Epidermal melanocyte (primary cell): ENCODE results near the gene TFF1.
"Not testable (repeated sequence)": the region's sequence is repeated elsewhere in the genome, so short reads cannot be mapped to it uniquely, and the experiment has no call there.

ENCODE experiments used
- DNase-seq: peaks from one replicate; pipeline ENCODE4 v3.0.0; 2011; ENCODE audit warnings: low spot score; ENCODE audit not compliant: insufficient read length

TFF1 gene

DNA sequence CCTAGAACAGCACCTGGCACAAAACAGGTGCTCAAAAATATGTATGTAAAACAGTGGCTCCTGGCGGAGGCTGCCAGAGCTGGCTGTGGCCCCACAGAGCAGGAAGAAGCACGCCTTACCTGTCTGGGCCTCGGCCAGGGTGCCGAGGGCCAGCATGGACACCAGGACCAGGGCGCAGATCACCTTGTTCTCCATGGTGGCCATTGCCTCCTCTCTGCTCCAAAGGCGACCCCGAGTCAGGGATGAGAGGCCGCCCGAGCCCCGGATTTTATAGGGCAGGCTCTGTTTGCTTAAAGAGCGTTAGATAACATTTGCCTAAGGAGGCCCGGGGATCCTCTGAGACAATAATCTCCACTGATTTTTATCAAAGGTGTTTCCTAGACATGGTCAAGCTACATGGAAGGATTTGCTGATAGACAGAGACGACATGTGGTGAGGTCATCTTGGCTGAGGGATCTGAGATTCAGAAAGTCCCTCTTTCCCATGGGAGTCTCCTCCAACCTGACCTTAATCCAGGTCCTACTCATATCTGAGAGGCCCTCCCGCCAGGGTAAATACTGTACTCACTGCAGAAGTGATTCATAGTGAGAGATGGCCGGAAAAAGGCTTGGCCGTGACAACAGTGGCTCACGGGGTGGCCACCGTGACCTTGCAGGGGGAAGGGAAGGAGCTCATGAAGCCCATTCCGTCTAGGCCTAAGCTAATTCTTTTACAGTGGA, at the start of gene TFF1:
TFF1 (minus strand) TSS at position 244 of the 719 bp plus-strand sequence; CDS start at position 204, 40 bp downstream.
- DNase-seq, result no peak

DNA sequence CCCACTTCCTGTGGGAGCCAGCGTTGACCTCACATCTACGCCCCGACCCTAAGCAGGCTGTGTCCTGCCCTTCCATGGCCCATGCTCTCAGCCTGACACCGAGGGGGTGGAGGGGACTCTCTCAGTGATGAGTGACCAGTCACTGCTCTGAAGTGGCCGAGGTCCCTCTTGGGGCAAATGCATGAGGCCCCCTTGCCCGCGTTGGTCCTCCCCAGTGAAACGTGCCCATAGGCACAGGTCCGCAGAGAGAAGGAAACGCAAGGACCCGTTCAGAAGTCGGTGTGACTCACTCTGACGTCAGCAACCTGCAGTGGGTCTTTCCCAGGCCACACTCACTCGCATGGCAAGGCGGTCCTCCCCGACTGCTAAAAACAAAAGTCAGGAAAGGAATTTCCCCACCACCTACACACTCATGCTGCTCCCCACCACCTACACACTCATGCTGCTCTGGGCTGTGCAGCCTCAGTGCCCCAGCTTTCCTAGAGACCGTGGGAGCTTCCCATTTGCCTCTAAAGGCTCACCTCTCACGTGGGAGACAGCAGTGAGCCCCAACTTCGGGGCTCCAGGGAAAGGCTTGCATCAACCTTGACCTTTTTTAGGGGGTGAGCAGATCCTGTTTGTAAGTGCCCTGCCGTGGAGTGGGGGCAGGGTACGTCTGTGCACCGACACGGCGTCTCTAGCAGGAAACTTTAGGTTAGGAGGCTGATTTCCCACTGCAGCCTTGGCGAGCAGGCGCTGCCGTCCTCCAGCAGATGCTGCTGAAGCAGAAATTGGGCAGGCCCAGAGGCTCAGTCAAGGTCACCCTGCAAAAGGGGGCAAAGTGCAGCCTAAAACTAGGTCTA, 48.8 kb upstream of the TFF1 start:
- no peak for DNase-seq

DNA sequence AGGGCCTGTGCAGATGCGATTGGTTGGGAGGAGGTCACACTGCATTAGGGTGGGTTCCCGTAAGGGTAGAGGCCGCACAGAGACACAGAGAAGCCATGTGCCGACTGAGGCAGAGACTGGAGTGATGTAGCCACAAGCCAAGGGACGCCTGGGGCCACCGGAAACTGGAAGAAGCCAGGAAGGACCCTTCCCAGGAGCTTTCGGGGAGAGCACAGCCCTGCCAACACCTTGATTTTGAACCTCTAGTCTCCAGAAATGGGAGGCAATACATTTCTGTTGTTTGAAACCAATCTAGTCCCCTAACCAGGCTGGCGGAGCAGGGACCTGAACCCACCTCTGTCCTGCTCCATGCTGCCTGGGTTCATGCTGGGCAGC, 48.2 kb upstream of the TFF1 start:
- DNase-seq, result no peak

DNA sequence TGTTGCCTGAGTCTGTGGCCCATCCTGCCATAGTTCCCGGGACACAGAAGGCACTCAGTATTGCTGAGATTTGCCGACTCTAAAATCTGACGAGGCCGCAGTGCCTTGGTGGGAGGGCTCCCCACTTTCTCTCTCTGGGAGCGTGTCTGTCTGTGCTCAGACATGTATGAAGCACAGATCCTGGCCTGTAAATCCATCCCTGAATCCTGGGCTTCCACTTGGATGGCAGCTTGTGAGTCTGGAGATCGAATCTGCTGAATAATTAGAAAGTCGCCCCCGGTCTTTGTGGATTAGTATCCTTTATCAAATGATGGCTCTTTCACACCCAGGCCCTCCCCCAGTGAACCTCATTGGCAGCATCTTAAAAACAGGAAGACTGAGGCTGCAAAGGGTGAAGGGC, 47.7 kb upstream of the TFF1 start:
- no peak for DNase-seq

DNA sequence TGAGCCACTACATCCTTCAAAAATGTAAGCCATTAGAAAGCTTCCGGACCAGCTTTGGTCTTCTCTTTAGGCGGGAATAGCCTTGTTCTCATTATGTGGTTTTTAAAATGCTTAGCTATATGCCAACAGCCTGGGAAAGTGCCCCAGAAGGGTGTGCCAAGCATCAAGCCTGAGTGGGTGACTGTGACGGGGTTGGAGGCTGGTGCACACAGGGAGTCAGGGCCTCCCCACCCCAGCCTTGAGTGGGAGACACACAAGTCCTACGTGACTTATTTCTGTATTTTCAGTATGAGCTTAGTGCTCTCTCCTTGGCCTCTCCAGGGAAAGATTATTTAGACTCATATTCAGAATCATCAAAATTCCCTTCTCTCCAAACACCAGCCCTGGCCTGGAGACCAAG, 47.2 kb upstream of the TFF1 start:
- no peak for DNase-seq

DNA sequence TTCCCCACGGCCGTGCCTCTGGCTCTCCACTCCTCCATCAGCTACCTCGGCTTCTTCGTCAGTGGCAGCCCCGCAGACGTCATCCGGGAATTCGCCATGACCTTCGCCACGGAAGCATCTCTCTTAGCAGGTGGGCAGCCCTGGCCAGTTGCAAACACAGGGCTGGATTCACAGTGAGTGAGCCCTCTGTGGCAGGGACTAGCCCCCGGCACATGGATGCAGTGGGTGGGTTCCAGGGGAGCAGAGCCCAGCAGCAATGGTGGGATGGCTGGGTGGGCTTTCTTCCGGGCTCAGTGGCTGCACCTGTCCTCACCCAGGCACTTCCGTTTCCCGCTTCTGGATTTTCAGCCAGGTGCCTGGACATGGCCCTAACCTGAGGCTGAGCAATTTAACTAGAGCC, 46.8 kb upstream of the TFF1 start:
- no peak for DNase-seq

DNA sequence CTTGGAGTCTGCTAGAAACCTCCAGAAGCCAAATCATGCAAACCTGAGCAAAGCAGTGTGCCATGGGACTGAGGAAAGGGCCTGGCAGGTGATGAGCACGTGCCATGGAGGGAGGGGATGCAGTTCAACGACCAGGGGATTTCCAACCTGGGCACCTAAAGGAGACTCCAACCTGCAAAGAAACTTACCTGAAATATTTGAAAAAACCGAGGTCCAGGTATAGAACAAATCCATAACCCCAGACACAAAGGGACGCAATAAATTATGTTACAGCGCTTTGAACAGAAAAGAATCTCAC, 46.2 kb upstream of the TFF1 start:
- no peak for DNase-seq

DNA sequence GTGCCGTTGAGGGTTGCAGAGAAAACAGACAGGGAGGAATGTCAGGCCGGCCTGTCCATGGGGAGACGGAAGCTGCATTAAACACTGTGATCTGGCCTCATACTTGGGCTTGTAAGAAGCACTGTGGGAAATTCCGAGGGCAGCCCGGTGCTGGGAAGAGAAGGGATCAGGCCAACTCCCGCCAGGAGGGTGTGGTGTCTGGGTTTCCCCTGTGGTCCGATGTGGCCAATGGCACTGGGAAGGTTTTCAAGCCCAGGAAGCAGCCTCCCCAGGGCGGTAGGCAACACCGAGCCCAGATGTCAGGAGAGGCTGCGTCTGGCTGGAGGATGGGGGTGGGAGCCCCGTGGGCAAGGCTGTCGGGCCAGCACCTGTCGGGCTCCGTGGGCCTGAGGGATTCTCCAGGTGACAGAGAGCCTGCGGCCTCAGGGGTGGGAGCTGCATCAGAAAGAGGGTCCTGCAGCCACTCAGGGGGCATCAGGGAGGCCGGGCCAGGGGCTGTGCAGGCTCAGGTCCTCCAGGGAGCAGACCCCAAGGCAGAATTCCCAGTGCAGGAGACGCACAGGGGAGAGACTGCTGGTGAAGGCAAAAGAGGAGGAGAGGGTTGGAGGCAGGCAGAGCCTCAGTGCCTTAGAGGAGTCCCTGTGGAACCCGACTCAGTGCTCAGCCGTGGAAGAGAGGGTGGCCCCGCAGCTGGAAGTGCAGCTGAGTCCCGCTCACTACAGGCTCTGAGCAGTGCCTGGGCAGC, 45.7 kb upstream of the TFF1 start:
- DNase-seq, result no peak

DNA sequence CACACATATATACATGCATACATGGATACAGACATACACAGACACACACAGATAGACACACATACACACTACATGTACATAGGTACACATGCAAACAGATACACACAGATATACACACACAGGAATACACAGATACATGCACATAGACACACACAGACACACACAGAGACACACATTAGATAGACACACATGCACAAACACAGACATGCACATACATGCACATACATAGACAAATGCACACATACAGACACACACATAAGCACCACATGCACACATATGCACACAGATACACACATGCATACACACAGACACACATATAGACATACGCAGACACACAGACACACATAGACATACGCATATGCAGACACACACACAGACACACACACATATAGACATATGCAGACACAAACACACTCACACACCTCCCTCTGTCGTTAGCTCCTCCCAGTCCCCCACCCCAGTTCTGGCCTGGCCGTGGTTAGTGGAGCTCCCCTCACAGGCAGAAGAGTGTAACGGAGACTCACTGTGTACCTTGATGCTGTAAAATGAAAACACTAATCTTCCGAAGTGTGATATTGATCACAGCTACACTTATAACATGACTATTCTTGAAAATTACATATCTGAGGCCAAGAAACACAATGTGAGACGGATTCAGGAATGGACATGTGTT, 45.0 kb upstream of the TFF1 start:
- no peak for DNase-seq

DNA sequence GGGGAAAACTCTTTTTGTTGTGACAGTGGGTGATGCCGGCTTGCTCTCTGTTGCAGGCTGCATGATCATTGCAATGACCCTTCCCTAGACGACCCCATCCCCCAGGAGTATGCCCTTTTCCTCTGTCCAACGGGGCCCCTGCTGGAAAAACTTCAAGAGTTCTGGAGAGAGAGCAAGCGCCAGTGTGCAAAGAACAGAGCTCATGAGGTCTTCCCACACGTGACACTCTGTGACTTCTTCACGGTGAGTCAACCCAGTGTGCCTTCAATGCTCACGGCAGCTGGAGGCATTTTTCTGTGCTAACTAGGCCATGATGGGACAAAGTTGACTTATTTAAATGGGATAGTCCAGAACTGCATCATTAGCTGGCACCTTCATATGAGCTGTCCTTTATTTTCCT, 43.0 kb upstream of the TFF1 start:
- no peak for DNase-seq

DNA sequence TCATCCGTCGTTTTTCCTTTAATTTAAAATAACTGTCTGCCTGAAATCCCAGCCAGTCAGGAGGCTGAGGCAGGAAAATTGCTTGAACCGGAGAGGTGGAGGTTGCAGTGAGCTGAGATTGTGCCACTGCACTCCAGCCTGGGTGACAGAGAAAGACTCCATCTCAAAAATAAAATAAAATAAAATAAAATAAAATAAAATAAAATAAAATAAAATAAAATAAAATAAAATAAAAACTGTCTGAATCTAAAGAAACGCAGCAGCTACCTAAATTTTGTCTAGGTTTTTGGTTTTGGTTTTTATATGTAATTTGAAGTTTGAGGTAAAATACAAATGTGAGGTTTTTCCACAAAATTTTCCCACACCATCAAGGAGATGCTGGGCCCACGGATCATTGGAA, 42.4 kb upstream of the TFF1 start:
- not testable (repeated sequence) for DNase-seq

DNA sequence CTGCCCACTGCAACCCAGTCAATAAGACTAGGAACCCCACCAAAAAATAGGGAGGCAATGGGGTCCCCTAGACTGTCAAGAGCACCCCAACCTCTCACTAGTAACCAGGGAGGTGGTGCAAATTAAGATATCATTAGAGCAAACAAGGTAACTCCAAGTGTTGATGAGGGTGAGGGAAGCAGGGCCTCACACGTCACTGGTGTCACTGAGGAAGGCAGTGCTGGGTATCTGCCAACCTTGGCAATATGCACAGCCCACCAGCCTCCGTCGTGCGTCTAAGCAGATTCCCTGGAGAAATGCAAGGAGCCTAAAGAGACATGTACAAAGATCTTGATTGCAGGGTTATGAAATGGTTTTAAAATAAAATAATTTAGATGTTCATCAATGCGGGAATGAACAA, 41.1 kb upstream of the TFF1 start:
- DNase-seq, result no peak

DNA sequence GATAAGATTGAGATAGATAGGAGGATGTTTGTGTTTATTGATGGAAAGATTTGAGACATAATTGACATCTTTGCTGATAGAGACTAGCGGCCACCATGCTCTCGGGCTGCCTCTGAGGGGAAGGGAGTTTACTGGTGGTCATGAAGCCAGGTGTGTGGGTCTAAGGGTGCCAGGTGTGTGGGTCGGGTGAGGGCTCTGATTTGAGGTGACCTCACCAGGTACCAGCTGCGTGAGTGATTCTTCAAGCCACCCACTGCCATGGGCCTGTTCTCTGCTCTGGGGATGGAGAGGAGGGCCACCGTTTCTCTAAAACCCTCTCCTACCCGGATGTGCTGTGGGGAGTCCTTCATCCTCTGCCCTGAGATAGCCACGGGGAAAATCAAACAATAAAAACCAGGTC, 40.5 kb upstream of the TFF1 start:
- no peak for DNase-seq

DNA sequence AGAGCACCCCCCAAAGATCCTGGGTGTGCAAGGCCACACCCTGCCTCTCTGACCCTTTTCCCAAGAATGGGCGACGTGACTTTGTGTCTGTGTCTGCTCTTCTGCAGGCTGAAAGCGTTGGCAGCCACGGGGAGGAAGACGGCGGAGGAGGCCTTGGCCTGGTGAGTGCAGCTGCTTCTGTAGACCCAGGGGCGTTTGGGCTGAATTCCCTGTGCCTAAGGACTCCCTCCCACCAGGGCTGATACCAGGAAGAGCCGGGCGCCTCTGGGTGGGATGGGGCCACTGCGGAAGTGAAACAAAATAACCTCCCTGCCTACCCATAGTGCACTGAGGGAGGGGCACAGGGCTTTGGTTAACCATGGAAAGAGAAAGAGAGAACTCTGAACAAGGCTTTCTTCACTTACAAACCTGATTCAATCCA, 39.9 kb upstream of the TFF1 start:
- no peak for DNase-seq

DNA sequence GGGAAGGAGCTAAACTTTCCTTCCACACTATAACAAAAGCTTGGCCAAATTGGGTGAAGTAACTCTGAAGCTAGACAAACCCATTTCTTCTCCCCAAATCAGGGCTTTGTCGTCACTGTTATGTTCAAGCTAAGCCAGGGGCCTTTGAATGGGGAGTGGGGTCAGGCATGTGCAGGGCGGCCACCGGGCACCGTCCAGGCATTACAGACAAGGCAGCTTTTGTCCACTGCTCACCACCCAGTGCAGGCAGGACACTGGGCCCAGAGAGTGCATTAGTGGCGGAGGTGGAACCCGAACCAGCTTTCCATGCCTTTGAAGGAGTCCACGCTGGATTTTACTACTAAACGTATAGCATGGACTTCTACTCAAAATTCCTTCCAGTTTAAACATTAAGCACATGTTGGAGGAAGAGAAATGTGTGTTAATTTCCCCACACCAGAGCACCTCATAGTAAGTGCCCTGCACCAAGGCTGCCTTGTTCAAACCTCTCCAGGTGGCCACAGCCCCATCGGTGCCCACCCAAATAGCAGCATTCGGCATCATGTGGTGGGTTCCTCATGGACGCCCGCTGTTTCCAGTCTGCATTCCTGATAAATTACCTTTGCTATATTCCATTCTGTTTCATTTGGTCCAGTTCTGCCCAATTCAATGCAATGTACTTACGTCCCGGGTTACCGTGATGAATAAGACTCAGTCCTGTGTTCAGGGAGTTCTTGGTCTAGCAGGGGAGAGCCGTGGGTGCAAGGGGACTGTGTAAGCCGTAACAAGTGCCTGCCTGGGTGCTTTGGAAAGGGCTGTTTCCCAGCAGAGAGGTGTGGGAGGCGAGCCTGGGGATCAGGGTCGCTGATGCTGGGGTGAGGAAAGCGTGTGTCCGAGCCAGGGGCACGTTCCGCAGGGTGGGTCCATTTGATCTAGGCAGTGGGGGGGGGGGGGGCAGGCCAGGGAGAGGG, 39.0 kb upstream of the TFF1 start:
- DNase-seq, result no peak

DNA sequence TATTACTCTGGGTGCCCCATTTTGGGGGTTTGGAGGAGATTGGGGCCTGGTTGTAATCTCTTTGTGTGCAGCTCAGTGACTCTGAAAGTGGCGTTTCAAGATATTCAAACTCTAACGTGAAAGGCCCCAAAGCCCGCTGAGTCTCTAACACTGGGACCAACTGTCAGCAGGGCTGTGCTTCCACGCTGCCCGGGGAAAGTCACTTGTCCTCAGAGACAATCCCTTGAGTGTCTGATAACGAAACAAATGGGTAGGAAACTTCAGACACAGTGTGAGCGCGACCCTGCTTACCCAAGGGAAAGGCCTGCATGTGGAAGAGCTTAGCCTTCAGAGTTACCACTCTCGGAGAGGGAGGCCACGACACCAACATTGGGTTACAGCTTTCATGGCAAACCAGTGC, 38.2 kb upstream of the TFF1 start:
- no peak for DNase-seq

DNA sequence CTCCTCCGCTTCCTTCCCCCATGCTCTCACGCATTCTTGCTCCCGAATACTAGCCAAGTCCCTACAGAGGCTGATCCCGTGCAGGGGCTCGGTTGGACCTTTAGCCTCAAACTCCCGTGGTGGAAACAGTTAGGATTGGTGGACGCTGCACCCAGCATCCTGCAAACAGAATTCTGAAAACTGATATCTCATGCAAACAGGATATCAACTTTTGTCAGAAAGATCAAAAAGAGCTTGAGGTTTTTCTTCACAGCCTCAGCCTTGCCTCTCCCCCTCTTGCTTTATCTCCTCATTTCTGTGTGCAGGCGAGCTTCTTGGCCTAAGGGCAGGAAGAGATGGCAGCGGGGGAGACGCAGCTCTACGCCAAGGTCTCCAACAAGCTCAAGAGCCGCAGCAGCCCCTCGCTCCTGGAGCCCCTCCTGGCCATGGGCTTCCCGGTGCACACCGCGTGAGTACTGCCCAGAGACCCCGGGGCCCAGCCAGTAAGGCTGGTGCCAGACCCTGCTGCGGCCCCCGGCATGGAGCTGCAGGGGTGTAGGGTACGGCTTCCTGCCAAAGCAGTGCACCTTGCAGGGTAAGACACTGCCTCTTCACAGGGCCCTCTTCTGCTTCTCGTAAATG, 37.4 kb upstream of the TFF1 start, which contains the start of gene UBASH3A:
UBASH3A (plus strand) TSS at position 292 of the 621 bp plus-strand sequence; CDS start at position 336, 44 bp downstream.
- DNase-seq, result no peak

DNA sequence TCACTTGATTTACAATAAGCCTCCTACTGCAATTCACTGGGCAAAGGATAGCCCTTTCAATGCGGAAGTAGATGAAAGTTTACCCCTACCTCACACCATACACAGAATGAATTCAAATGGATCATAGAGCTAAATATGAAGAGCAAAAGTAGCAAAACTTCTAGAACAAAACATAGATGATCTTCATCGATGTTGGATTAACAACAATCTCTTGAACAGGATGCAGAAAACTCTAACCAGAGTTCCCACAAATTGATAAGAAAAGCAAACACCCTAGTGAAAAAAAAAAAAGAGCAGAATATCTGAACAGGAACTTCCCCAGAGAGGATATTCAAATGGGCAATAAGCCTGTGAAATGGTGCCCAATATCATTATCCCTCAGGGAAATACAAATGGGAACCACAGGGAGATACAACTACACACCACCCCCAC, 35.5 kb upstream of the TFF1 start:
- no peak for DNase-seq

DNA sequence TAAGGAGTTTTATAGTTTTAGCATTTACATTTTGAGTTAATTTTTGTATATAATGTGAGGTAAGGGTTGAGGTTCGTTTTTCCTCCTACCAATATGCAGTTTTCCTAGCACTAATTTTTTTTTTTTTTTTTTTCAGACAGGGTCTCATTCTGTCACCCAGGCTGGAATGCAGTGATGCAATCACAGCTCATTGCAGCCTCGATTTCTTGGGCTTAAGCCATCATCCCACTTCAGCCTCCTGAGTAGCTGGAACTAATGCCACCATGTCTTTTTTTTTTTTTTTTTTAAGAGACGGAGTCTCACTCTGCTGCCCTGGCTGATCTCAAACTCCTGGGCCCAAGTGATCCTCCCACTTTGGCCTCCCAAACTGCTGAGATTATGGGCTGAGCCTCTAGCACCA, 34.8 kb upstream of the TFF1 start:
- DNase-seq, result no peak

DNA sequence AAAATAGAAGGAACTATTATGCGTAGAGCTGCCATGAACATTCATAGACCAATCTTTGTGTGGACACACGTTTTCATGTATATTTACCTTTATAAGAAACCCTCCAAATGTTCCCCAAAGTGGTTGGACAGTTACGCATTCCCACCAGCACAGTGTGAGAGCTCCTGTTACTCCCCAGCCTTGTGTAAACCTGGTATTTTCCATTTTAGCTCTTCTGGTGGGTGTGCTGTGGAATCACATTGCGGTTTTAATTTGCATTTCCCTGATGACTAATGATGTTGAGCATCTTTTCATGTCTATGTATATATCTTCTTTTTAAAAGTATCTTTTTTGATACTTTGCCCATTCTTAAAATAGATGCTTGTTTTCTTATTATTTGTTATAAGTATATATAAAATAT, 34.2 kb upstream of the TFF1 start:
- DNase-seq, result no peak
